Astrocyte (in vitro differentiated cells and primary cell): ENCODE measurements around the gene HOOK1.

ENCODE experiments used
- EZH2 ChIP-seq: IDR thresholded peaks from 2 replicates; pipeline ENCODE4 v1.6.1; 2012; ENCODE audit warnings: mild to moderate bottlenecking, low read length, inconsistent platforms; ENCODE audit not compliant: insufficient read depth
- TF ChIP-seq, protein P1 (sequence below): IDR thresholded peaks from 2 replicates; pipeline ENCODE4 v1.5.1; 2011; ENCODE audit warnings: low read depth, mild to moderate bottlenecking, inconsistent platforms, low read length, moderate library complexity; ENCODE audit not compliant: insufficient read depth

DNA sequence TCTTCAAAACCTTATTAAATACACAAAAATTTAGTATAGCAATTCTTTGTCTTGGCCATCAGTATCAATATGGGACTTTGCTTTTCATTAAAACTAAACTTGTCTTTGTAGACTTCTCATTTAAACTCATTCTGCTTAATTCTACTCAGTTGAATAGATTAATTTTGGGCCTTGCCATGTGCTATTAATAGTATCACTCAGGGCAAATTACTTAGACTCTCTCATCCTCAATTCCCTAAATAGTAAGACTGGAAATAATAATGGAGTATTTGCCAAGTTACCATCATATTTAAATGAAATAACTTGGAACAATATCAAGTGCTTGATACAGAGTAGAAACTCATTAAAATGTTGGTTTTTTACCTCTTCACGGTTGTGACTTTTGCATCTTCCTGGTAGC is 13.4 kb downstream of the HOOK1 start:
- TF ChIP-seq, protein P1, sequence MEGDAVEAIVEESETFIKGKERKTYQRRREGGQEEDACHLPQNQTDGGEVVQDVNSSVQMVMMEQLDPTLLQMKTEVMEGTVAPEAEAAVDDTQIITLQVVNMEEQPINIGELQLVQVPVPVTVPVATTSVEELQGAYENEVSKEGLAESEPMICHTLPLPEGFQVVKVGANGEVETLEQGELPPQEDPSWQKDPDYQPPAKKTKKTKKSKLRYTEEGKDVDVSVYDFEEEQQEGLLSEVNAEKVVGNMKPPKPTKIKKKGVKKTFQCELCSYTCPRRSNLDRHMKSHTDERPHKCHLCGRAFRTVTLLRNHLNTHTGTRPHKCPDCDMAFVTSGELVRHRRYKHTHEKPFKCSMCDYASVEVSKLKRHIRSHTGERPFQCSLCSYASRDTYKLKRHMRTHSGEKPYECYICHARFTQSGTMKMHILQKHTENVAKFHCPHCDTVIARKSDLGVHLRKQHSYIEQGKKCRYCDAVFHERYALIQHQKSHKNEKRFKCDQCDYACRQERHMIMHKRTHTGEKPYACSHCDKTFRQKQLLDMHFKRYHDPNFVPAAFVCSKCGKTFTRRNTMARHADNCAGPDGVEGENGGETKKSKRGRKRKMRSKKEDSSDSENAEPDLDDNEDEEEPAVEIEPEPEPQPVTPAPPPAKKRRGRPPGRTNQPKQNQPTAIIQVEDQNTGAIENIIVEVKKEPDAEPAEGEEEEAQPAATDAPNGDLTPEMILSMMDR = no peak
- TF ChIP-seq EZH2 = no peak
